Gastrocnemius medialis (tissue), 4 donors: ENCODE measurements around the gene SPEG. TPM values are rescaled to one million over a fixed set of nuclear protein-coding genes. Genes with fewer than 3 reads are reported as not detected.

Source experiments
- ATAC-seq, 2 donors: fragments of 150-250 bp; one replicate each; pipeline ENCODE4 v1.9.1; 2016
- DNase-seq, 2 donors: peaks; one replicate each; pipeline ENCODE4 v3.0.0-alpha.2; 2019
- H3K27ac ChIP-seq, 4 donors: fragments of 200-600 bp; sonication (generic); 1 replicate in 1 of 4; 2 replicates in 3 of 4; pipeline ENCODE4 v1.5.1; 2016 to 2018; ENCODE audit warnings: mild to moderate bottlenecking in 2 of 4, moderate library complexity in 1 of 4
- H3K27me3 ChIP-seq, 3 donors: fragments of 200-600 bp; sonication (generic) in 2 of 3; 1 replicate in 1 of 3; 2 replicates in 2 of 3; pipeline versions ENCODE4 v1.5.1 to v1.6.0; 2016 to 2019; ENCODE audit warnings: mild to moderate bottlenecking in 1 of 3, moderate library complexity in 1 of 3
- H3K36me3 ChIP-seq, 2 donors: fragments of 200-600 bp; sonication (generic) in 1 of 2; one replicate each; pipeline ENCODE4 v1.5.1; 2017 to 2018
- H3K4me1 ChIP-seq, 2 donors: fragments of 200-600 bp; sonication (generic) in 1 of 2; one replicate each; pipeline ENCODE4 v1.5.1; 2016 to 2017; ENCODE audit warnings: mild to moderate bottlenecking in 2 of 2
- H3K4me3 ChIP-seq, 4 donors: fragments of 200-600 bp; sonication (generic) in 3 of 4; 1 replicate in 1 of 4; 2 replicates in 3 of 4; pipeline ENCODE4 v1.5.1; 2016 to 2019; ENCODE audit warnings: mild to moderate bottlenecking in 2 of 4
- H3K9me3 ChIP-seq, 3 donors: fragments of 200-600 bp; sonication (generic) in 2 of 3; 1 replicate in 1 of 3; 2 replicates in 2 of 3; pipeline ENCODE4 v1.5.1; 2016 to 2019
- POLR2A ChIP-seq, 2 donors: fragments of 450-650 bp; IDR thresholded peaks; one replicate each; pipeline ENCODE4 v1.6.1; 2017; ENCODE audit warnings: antibody characterized with exemption in 2 of 2, mild to moderate bottlenecking in 2 of 2, moderate library complexity in 2 of 2
- in situ Hi-C, 4 donors: fragments of 200-750 bp; cut with MboI; loops; one replicate each; pipeline versions ENCODE4 v1.15.0 to v1.8.0; 2017; ENCODE audit warnings: low sequenced_read_pairs in 4 of 4
- intact Hi-C: fragments of 100-400 bp; cut with DNase I; formaldehyde crosslinking; loops from one replicate; pipeline ENCODE4 v1.15.1; 2023; ENCODE audit warnings: low total_unique reads
- total RNA-seq, 4 donors: library from RNA; depleted of rRNA; stranded (reverse); fragments of >200 nt; gene quantifications; one replicate each; pipeline versions ENCODE4 v1.1.0 to v1.2.3, GENCODE V29; 2016
- TF ChIP-seq, protein P1 (sequence below), 5 experiments: fragments of 450-650 bp in 3 of 5; fragments of 200-600 bp in 2 of 5; sonication (generic) in 2 of 5; IDR thresholded peaks in 4 of 5; conservative IDR thresholded peaks in 1 of 5; 1 replicate in 4 of 5; 2 replicates in 1 of 5; pipeline ENCODE4 v1.5.1; 2016 to 2019; ENCODE audit warnings: antibody characterized with exemption in 5 of 5, mild to moderate bottlenecking in 3 of 5, moderate library complexity in 3 of 5

SPEG gene
- total RNA-seq: 100 to 1,000 TPM; 104 to 387 (median 222) TPM

DNA sequence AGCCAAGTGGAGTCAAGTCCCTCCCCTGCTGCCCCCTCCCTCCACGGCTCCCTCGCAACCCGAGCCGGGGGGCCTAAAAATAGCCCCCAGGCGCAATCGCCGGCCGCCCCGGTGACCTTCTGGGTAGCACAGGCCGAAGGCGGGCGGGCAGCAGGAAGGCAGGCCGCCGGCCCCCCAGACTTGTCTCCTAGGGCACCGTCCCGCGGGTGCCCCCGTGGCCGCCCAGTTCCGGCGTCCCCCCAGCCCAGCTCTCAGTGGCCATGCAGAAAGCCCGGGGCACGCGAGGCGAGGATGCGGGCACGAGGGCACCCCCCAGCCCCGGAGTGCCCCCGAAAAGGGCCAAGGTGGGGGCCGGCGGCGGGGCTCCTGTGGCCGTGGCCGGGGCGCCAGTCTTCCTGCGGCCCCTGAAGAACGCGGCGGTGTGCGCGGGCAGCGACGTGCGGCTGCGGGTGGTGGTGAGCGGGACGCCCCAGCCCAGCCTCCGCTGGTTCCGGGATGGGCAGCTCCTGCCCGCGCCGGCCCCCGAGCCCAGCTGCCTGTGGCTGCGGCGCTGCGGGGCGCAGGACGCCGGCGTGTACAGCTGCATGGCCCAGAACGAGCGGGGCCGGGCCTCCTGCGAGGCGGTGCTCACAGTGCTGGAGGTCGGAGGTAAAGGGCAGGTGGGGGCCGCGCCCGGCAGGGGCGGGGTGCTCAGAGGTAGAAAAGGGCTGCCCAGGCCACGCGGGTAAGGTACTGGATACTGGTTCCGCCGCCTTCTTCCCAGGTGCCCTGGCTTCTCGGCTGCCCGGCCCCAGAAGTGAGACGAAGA, at the start of gene SPEG:
Gene SPEG (plus strand): TSS at position 126 of the 808 bp plus-strand sequence. CDS start 135 bp downstream, at position 261.
- ATAC-seq: peak; percentile 31 to 49
- Histone ChIP-seq H3K36me3 (no peaks in the 10 kb centered on the region), H3K27ac (peak within 1 kb of the TSS; percentile 95 to 100 (median 98)), H3K27me3 (no peaks in the 10 kb centered on the region), H3K9me3 (no peaks in the 10 kb centered on the region), H3K4me3 (peak within 1 kb of the TSS; percentile 62 to 78 (median 68)), H3K4me1 (peaks cover 64 to 74% of the 10 kb centered on the region in 2 donors)
- intact Hi-C loops (loop anchor here (1.0 to 2.0 kb wide), 2 partner anchors 16 to 30 kb away; partner anchors contain the start of gene DES), in situ Hi-C loops (no loop called here)
- TF ChIP-seq POLR2A (IDR thresholded peaks at IDR 0.05): peak; percentile 95 to 96
- TF ChIP-seq, protein P1, sequence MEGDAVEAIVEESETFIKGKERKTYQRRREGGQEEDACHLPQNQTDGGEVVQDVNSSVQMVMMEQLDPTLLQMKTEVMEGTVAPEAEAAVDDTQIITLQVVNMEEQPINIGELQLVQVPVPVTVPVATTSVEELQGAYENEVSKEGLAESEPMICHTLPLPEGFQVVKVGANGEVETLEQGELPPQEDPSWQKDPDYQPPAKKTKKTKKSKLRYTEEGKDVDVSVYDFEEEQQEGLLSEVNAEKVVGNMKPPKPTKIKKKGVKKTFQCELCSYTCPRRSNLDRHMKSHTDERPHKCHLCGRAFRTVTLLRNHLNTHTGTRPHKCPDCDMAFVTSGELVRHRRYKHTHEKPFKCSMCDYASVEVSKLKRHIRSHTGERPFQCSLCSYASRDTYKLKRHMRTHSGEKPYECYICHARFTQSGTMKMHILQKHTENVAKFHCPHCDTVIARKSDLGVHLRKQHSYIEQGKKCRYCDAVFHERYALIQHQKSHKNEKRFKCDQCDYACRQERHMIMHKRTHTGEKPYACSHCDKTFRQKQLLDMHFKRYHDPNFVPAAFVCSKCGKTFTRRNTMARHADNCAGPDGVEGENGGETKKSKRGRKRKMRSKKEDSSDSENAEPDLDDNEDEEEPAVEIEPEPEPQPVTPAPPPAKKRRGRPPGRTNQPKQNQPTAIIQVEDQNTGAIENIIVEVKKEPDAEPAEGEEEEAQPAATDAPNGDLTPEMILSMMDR (IDR thresholded peaks at IDR 0.05 in 4 of 5, conservative IDR thresholded peaks at IDR 0.05 in 1 of 5): no peak
- peak; percentile 62 to 91 for DNase-seq

DNA sequence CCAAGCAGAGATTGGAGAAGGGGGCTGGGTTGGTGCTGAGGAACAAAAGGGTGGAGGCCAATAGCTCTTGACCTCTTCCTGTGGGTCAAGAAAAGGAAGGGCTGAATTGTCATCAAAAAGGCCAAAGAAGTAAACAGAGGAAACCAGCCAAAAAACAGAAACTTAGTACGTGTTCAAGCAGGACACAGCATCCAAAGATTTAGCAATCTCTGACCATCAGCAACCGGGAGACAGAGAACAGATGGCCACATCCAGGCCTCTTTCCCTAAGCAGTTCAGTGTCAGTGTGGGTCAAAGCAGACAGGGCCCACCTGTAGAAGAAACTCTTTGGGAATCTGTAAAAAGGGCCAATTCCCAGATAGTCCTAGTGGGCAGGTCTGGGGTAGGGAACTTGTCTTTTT, 49.8 kb upstream of the SPEG start:
- DNase-seq (no peak), ATAC-seq (no peak)
- intact Hi-C loops: loop anchor here (5.0 kb wide), 5 partner anchors 88 to 212 kb away; partner anchors contain the start of genes CHPF, CNPPD1, DNAJB2 and RETREG2
- H3K27me3 ChIP-seq: no peaks in the 10 kb centered on the region
- no peak overlapping the region for H3K4me3 ChIP-seq
- peaks cover 9 to 13% of the 10 kb centered on the region in 2 donors for H3K4me1 ChIP-seq
- in situ Hi-C loops: loop anchor here in 1 of 4 donors (25.0 kb wide), 1 partner anchor 723 kb away; the partner anchor contains the start of genes BCS1L, RNF25, STK36 and ZNF142
- H3K9me3 ChIP-seq: no peaks in the 10 kb centered on the region
- H3K36me3 ChIP-seq: peaks cover 7 to 57% of the 10 kb centered on the region in 2 donors
- TF ChIP-seq POLR2A (IDR thresholded peaks at IDR 0.05): no peak
- TF ChIP-seq, protein P1 (IDR thresholded peaks at IDR 0.05 in 4 of 5, conservative IDR thresholded peaks at IDR 0.05 in 1 of 5): no peak
- no peak overlapping the region for H3K27ac ChIP-seq

DNA sequence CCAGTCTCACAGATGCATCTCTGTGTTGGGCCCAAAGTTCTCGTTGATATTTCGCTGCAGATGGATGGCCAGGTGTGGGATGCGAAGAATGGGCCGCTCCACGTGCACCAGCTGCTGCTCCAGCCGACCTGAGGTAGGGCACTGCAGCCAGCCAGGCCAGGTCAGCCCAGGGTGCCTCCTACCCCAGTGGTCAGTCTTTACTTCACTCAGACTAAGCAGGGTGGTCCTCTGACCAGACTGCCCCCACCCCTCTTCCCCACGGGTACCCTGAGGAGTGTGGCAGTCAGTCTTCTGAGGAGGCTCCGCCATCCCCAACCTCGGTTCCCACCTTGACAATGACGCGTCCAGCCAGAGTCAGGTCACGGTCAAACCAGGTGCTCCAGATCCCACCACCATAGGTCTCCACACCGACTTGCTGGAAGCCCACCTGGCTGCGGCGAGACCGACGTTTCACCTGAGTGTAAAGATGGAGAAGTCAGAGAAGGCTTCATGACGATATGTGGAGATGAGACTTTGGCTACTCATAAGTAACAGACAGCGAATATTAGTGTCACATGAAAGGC, 48.6 kb upstream of the SPEG start:
- DNase-seq: no peak
- intact Hi-C loops (loop anchor here (5.0 kb wide), 5 partner anchors 89 to 211 kb away; partner anchors contain the start of genes CHPF, CNPPD1, DNAJB2 and RETREG2), in situ Hi-C loops (loop anchor here in 1 of 4 donors (25.0 kb wide), 1 partner anchor 724 kb away; the partner anchor contains the start of genes BCS1L, RNF25, STK36 and ZNF142)
- ATAC-seq: no peak
- Histone ChIP-seq H3K4me1 (peaks cover 9 to 13% of the 10 kb centered on the region in 2 donors), H3K36me3 (peaks cover 7 to 50% of the 10 kb centered on the region in 2 donors), H3K9me3 (no peaks in the 10 kb centered on the region), H3K27ac (no peak overlapping the region), H3K27me3 (no peaks in the 10 kb centered on the region), H3K4me3 (no peak overlapping the region)
- TF ChIP-seq, protein P1 (IDR thresholded peaks at IDR 0.05 in 4 of 5, conservative IDR thresholded peaks at IDR 0.05 in 1 of 5): no peak
- TF ChIP-seq POLR2A (IDR thresholded peaks at IDR 0.05): no peak

DNA sequence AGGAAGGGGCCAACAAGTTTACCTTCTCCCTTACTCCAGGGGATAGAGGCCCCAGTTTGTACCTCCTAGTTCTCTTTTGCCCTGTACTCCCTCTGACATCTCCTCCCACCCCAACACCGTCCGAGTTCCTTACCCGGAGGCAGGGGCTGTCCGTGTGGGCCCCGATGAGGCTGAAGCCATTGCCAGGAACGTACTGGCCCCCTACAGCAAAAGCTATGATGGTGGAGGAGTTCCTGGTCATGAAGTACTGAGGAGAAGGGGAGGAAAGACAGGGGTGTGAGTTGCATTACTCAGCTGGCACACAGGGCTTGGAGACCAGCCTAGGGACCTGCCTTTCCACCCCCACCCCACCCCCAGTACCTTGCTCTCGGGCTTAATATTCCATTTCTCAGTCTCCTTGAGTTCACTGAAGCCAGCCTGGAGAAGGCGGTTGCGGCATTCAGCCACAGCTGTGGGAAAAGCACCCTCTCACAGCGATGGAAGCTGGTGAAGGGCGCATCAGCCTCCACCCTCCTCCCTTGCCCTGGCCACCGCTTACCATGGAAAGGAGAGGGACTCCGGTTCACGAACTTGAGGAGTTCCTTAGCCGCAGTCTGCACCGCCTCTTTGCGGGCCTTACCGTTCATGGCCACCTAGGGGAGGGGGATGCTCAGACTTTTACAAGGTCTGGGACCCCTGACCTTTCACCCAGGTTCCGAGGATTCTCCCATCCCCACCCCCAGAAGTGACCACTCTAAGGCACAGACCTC, 47.9 kb upstream of the SPEG start:
- TF ChIP-seq POLR2A (IDR thresholded peaks at IDR 0.05): no peak
- TF ChIP-seq, protein P1 (IDR thresholded peaks at IDR 0.05 in 4 of 5, conservative IDR thresholded peaks at IDR 0.05 in 1 of 5): no peak
- H3K4me3 ChIP-seq: peak overlapping the region; percentile 81 to 89 (median 88)

More for the DNA sequence above, 47.9 kb upstream of the SPEG start:
- in situ Hi-C loops: loop anchor here in 1 of 4 donors (25.0 kb wide), 1 partner anchor 724 kb away; the partner anchor contains the start of genes BCS1L, RNF25, STK36 and ZNF142
- DNase-seq (no peak), ATAC-seq (peak in 1 of 2 donors; percentile 6)
- H3K27me3 ChIP-seq: no peaks in the 10 kb centered on the region
- peaks cover 7 to 44% of the 10 kb centered on the region in 2 donors for H3K36me3 ChIP-seq
- peak overlapping the region; percentile 91 to 96 (median 93) for H3K27ac ChIP-seq
- no peaks in the 10 kb centered on the region for H3K9me3 ChIP-seq
- intact Hi-C loops: loop anchor here (5.0 kb wide), 5 partner anchors 89 to 211 kb away; partner anchors contain the start of genes CHPF, CNPPD1, DNAJB2 and RETREG2
- peaks cover 9 to 13% of the 10 kb centered on the region in 2 donors for H3K4me1 ChIP-seq
